ENCODE data around the gene CRYBG1. TPM values are rescaled to one million over a fixed set of nuclear protein-coding genes. Genes with fewer than 3 reads are reported as not detected.
"Not testable (repeated sequence)": the region's sequence is repeated elsewhere in the genome, so short reads cannot be mapped to it uniquely, and the experiment has no call there.

Gene CRYBG1
- total RNA-seq, 1 experiment from 2014 or later, result 19.9 TPM

DNA sequence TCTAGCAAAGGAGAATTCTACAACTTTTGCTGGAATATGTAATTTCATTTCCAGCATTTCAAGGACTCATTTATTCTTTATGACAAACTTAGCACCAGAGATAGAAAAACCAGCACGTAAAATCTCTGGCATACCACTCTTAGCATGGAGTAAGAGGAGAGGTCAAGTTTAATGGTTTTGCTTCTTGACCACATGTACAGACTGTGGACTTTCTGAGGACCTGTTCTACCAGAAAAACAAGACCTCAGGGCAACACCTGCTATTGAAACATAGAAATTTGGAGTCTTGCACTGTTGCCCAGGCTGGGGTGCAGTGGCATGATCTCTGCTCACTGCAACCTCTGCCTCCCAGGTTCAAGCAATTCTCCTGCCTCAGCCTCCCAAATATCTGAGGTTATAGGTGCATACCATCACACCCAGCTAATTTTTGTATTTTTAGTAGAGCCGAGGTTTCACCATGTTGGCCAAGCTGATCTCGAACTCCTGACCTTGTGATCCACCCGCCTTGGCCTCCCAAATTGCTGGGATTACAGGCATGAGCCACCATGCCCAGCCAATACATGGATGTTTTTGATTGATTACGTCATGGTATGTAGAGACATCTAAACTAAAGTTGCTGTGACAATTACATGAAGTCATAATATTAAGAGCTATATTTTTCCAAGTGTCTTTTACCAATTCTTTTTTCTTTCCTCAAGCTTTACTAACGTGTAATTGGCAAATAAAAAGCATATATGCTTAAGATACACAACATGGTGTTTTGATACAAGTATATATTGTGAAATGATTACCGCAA lies 36.1 kb downstream of the CRYBG1 start:
- ATAC-seq, result no peak
- CTCF ChIA-PET, result no interaction called here
- H3K4me3 ChIP-seq (ENCODE audit: low read length), result no peak overlapping the region
- no peaks in the 10 kb centered on the region for H3K9me3 ChIP-seq (ENCODE audit: low read length)
- peak; percentile 43 for DNase-seq
- no peaks in the 10 kb centered on the region for H3K79me2 ChIP-seq (ENCODE audit: low read length)
- H3F3A ChIP-seq (ENCODE audit: low read length, unreplicated experiment), result no peaks in the 10 kb centered on the region
- H3K9me2 ChIP-seq (replicated peaks; ENCODE audit: low read length), result no peaks in the 10 kb centered on the region
- TF ChIP-seq, protein P1, sequence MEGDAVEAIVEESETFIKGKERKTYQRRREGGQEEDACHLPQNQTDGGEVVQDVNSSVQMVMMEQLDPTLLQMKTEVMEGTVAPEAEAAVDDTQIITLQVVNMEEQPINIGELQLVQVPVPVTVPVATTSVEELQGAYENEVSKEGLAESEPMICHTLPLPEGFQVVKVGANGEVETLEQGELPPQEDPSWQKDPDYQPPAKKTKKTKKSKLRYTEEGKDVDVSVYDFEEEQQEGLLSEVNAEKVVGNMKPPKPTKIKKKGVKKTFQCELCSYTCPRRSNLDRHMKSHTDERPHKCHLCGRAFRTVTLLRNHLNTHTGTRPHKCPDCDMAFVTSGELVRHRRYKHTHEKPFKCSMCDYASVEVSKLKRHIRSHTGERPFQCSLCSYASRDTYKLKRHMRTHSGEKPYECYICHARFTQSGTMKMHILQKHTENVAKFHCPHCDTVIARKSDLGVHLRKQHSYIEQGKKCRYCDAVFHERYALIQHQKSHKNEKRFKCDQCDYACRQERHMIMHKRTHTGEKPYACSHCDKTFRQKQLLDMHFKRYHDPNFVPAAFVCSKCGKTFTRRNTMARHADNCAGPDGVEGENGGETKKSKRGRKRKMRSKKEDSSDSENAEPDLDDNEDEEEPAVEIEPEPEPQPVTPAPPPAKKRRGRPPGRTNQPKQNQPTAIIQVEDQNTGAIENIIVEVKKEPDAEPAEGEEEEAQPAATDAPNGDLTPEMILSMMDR (conservative IDR thresholded peaks at IDR 0.05; ENCODE audit: low read depth, low read length), result no peak
- TF ChIP-seq EZH2phosphoT487 (IDR thresholded peaks at IDR 0.05; ENCODE audit: borderline replicate concordance, low read length), result no peak
- TF ChIP-seq EZH2 (IDR thresholded peaks at IDR 0.05; ENCODE audit: low read length, unreplicated experiment), result no peak
- no TSS peak for BruUV-seq (replicated peaks)
- H3K9ac ChIP-seq (ENCODE audit: low read length), result no peak overlapping the region
- H3K4me2 ChIP-seq (ENCODE audit: low read length), result no peak overlapping the region
- intact Hi-C loops (cut with micrococcal nuclease), result no loop called here
- no peaks in the 10 kb centered on the region for H4K20me1 ChIP-seq (ENCODE audit: low read length)
- H3K36me3 ChIP-seq (ENCODE audit: low read depth, low read length), result no peaks in the 10 kb centered on the region
- H2AFZ ChIP-seq (ENCODE audit: low read length), result no peak overlapping the region
- POLR2A ChIA-PET (ENCODE audit: unreplicated experiment), result no interaction called here
- no peak overlapping the region for H3K27ac ChIP-seq (ENCODE audit: low read length)
- H3K27me3 ChIP-seq (ENCODE audit: low read length), result no peaks in the 10 kb centered on the region
- H3K4me1 ChIP-seq (ENCODE audit: insufficient read depth, low read length), result peaks cover 4% of the 10 kb centered on the region

DNA sequence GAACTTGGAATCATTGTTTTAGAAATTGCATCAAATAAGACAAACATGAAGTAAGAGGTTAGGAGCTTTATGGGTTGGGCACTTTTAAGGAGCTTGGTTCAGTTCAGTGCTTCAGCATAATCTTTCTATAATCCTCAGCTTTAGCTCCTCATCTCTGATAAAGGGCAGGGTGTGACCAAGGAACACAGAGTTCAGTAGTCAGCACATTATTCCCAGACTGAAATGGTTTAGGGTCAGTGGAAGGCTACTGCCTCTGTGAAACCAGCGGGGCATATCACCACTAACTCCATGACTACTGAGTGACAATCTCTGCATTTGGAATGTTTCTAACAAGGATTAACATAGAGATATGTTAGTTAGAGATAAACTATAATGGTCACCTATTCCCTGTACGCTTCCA lies 36.9 kb downstream of the CRYBG1 start:
- Histone ChIP-seq H3F3A (ENCODE audit: low read length, unreplicated experiment) (no peaks in the 10 kb centered on the region), H3K4me1 (ENCODE audit: insufficient read depth, low read length) (peaks cover 4% of the 10 kb centered on the region; the same call in 1 of the 2 replicates), H3K27me3 (ENCODE audit: low read length) (no peaks in the 10 kb centered on the region), H3K79me2 (ENCODE audit: low read length) (no peaks in the 10 kb centered on the region), H3K27ac (ENCODE audit: low read length) (no peak overlapping the region), H2AFZ (ENCODE audit: low read length) (no peak overlapping the region), H3K9me2 (replicated peaks; ENCODE audit: low read length) (no peaks in the 10 kb centered on the region), H3K4me3 (ENCODE audit: low read length) (no peak overlapping the region), H3K36me3 (ENCODE audit: low read depth, low read length) (no peaks in the 10 kb centered on the region), H3K9ac (ENCODE audit: low read length) (no peak overlapping the region), H4K20me1 (ENCODE audit: low read length) (no peaks in the 10 kb centered on the region), H3K4me2 (ENCODE audit: low read length) (no peak overlapping the region), H3K9me3 (ENCODE audit: low read length) (no peaks in the 10 kb centered on the region)
- intact Hi-C loops (cut with micrococcal nuclease), result no loop called here
- POLR2A ChIA-PET (ENCODE audit: unreplicated experiment), result no interaction called here
- CTCF ChIA-PET, result no interaction called here
- ATAC-seq (no peak), DNase-seq (no peak)
- no peak for TF ChIP-seq EZH2phosphoT487 (IDR thresholded peaks at IDR 0.05; ENCODE audit: borderline replicate concordance, low read length)
- TF ChIP-seq, protein P1 (conservative IDR thresholded peaks at IDR 0.05; ENCODE audit: low read depth, low read length), result no peak
- no peak for TF ChIP-seq EZH2 (IDR thresholded peaks at IDR 0.05; ENCODE audit: low read length, unreplicated experiment)
- no TSS peak for BruUV-seq (replicated peaks)

DNA sequence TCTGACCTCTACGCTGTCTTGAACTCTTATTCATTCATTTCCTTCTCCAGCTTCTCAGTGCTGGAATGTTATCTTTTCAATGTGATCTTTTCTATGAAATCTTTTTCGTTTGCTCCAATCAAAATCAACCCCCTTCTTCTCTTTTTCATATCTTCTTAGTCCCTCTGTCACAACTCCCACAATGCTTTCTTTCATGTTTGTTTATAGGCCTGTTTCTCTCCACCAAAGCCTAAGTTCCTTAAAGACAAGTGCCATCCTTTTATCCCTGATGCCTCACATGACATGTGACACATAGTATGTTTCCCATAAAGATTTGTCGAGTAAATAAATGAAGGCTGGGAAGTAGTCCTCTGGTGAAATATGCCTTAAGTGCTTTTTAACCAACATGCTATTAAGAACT lies 38.1 kb downstream of the CRYBG1 start:
- TF ChIP-seq, protein P1 (conservative IDR thresholded peaks at IDR 0.05; ENCODE audit: low read depth, low read length), result no peak
- TF ChIP-seq EZH2phosphoT487 (IDR thresholded peaks at IDR 0.05; ENCODE audit: borderline replicate concordance, low read length), result no peak
- Histone ChIP-seq H3K36me3 (ENCODE audit: low read depth, low read length) (no peaks in the 10 kb centered on the region), H4K20me1 (ENCODE audit: low read length) (no peaks in the 10 kb centered on the region), H3K27me3 (ENCODE audit: low read length) (no peaks in the 10 kb centered on the region), H2AFZ (ENCODE audit: low read length) (no peak overlapping the region), H3K4me2 (ENCODE audit: low read length) (no peak overlapping the region), H3K9ac (ENCODE audit: low read length) (no peak overlapping the region), H3K79me2 (ENCODE audit: low read length) (no peaks in the 10 kb centered on the region), H3K4me3 (ENCODE audit: low read length) (no peak overlapping the region), H3K4me1 (ENCODE audit: insufficient read depth, low read length) (peaks cover 4% of the 10 kb centered on the region; the same call in 1 of the 2 replicates), H3K27ac (ENCODE audit: low read length) (no peak overlapping the region), H3K9me3 (ENCODE audit: low read length) (no peaks in the 10 kb centered on the region), H3K9me2 (replicated peaks; ENCODE audit: low read length) (no peaks in the 10 kb centered on the region), H3F3A (ENCODE audit: low read length, unreplicated experiment) (no peaks in the 10 kb centered on the region)
- ChIA-PET CTCF (no interaction called here), POLR2A (ENCODE audit: unreplicated experiment) (interaction anchor here (0.7 kb wide), 1 partner anchor 309 kb away, joined by 3 read pairs; no protein-coding TSS in a partner anchor)
- BruUV-seq (replicated peaks), result no TSS peak
- ATAC-seq (no peak), DNase-seq (no peak)
- intact Hi-C loops (cut with micrococcal nuclease), result no loop called here

DNA sequence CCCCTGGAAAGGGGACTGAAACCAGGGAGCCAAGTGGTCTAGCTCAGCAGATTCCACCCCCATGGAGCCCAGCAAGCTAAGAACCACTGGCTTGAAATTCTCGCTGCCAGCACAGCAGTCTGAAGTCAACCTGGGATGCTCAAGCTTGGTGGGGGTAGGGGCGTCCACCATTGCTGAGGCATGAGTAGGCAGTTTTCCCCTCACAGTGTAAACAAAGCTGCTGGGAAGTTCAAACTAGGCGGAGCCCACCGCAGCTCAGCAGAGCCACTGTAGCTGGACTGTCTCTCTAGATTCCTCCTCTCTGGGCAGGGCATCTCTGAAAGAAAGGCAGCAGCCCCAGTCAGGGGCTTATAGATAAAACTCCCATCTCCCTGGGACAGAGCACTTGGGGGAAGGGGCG lies 44.5 kb downstream of the CRYBG1 start:
- H3K4me3 ChIP-seq (ENCODE audit: low read length); ATAC-seq; H3K9ac ChIP-seq (ENCODE audit: low read length); H3K79me2 ChIP-seq (ENCODE audit: low read length); H3K27ac ChIP-seq (ENCODE audit: low read length); H2AFZ ChIP-seq (ENCODE audit: low read length); BruUV-seq (replicated peaks); H3K9me3 ChIP-seq (ENCODE audit: low read length); H3K36me3 ChIP-seq (ENCODE audit: low read depth, low read length); POLR2A ChIA-PET (ENCODE audit: unreplicated experiment); H3K4me2 ChIP-seq (ENCODE audit: low read length); H3K27me3 ChIP-seq (ENCODE audit: low read length); H3F3A ChIP-seq (ENCODE audit: low read length, unreplicated experiment); H3K4me1 ChIP-seq (ENCODE audit: insufficient read depth, low read length); H3K9me2 ChIP-seq (replicated peaks; ENCODE audit: low read length); H4K20me1 ChIP-seq (ENCODE audit: low read length); CTCF ChIA-PET; intact Hi-C loops (cut with micrococcal nuclease): not testable (repeated sequence)
- peak; percentile 36 for DNase-seq

All from PC-3 (cell line).